Thyroid gland (tissue), 4 donors: ENCODE results near the gene CD1B. TPM values are rescaled to one million over a fixed set of nuclear protein-coding genes. Genes with fewer than 3 reads are reported as not detected.
"Not testable (repeated sequence)": the region's sequence is repeated elsewhere in the genome, so short reads cannot be mapped to it uniquely, and the experiment has no call there.

Experiments
- DNase-seq, 2 donors: peaks; one replicate each; pipeline ENCODE4 v3.0.0-alpha.2; 2019
- H3K27ac ChIP-seq, 3 donors: fragments of 200-600 bp; sonication (generic); 1 replicate in 2 of 3; 2 replicates in 1 of 3; pipeline ENCODE4 v1.5.1; 2016 to 2019; ENCODE audit warnings: mild to moderate bottlenecking in 1 of 3, moderate library complexity in 1 of 3
- H3K27me3 ChIP-seq: fragments of 200-600 bp; sonication (generic); one replicate; pipeline ENCODE4 v1.5.1; 2019
- H3K36me3 ChIP-seq, 2 donors: fragments of 200-600 bp; sonication (generic); one replicate each; pipeline ENCODE4 v1.5.1; 2016 to 2019
- H3K4me1 ChIP-seq, 2 donors: fragments of 200-600 bp; sonication (generic); one replicate each; pipeline ENCODE4 v1.5.1; 2017 to 2019
- H3K4me3 ChIP-seq, 3 donors: fragments of 200-600 bp; sonication (generic); replicated peaks in 1 of 3; 1 replicate in 2 of 3; 2 replicates in 1 of 3; pipeline ENCODE4 v1.5.1; 2016; ENCODE audit warnings: mild to moderate bottlenecking in 1 of 3
- H3K9me3 ChIP-seq: fragments of 200-600 bp; sonication (generic); one replicate; pipeline ENCODE4 v1.5.1; 2017
- CTCF ChIP-seq, 6 experiments: fragments of 200-600 bp in 3 of 6; fragments of 450-650 bp in 3 of 6; sonication (generic) in 3 of 6; IDR thresholded peaks; one replicate each; pipeline ENCODE4 v1.5.1; 2016 to 2019; ENCODE audit warnings: antibody characterized with exemption in 6 of 6, mild to moderate bottlenecking in 2 of 6, inconsistent platforms in 1 of 6, moderate library complexity in 1 of 6
- POLR2A ChIP-seq, 2 donors: fragments of 450-650 bp; IDR thresholded peaks; one replicate each; pipeline ENCODE4 v1.6.1; 2017; ENCODE audit warnings: antibody characterized with exemption in 2 of 2, mild to moderate bottlenecking in 2 of 2, moderate library complexity in 1 of 2
- WGBS, 2 donors: methylation state at CpG; one replicate each; pipeline ENCODE4 v1.1.5; 2017; 5-methylcytosine and 5-hydroxymethylcytosine counted together
- intact Hi-C: fragments of 100-400 bp; cut with DNase I; formaldehyde crosslinking; loops from one replicate; pipeline ENCODE4 v1.15.1; 2023
- total RNA-seq, 4 donors: library from RNA; depleted of rRNA; stranded (reverse); fragments of >200 nt; gene quantifications; one replicate each; pipeline ENCODE4 v1.2.3, GENCODE V29; 2016

CD1B gene
- under 1 TPM in 1 of 4 donors, not detected in 3; 0.22 TPM for total RNA-seq

GRCh38 chr1:158331481-158332150 lies at the start of gene CD1B:
CD1B (minus strand) TSS chr1:158331531; CDS start chr1:158331423, 108 bp downstream.
- no peak within 1 kb of the TSS for H3K27ac ChIP-seq
- no peaks in the 10 kb centered on the region for H3K36me3 ChIP-seq
- DNase-seq, result no peak
- intact Hi-C loops, result no loop called here
- WGBS, 2 donors, result 90 to 95% methylated on average over 2 of the region's 2 CpGs
- H3K4me1 ChIP-seq, result no peaks in the 10 kb centered on the region
- H3K4me3 ChIP-seq, result no peak within 1 kb of the TSS
- H3K9me3 ChIP-seq, result no peaks in the 10 kb centered on the region
- TF ChIP-seq POLR2A (IDR thresholded peaks at IDR 0.05), result no peak
- TF ChIP-seq CTCF (IDR thresholded peaks at IDR 0.05), result no peak
- no peaks in the 10 kb centered on the region for H3K27me3 ChIP-seq

GRCh38 chr1:158374860-158375259 lies 43.5 kb upstream of the CD1B start:
- Histone ChIP-seq H3K36me3 (no peaks in the 10 kb centered on the region), H3K4me1 (no peaks in the 10 kb centered on the region), H3K4me3 (no peak overlapping the region), H3K27ac (no peak overlapping the region), H3K9me3 (no peaks in the 10 kb centered on the region), H3K27me3 (no peaks in the 10 kb centered on the region)
- TF ChIP-seq CTCF (IDR thresholded peaks at IDR 0.05), result no peak
- no peak for TF ChIP-seq POLR2A (IDR thresholded peaks at IDR 0.05)
- WGBS, 2 donors, result 72 to 84% methylated on average over 1 of the region's 1 CpG
- intact Hi-C loops, result no loop called here
- no peak for DNase-seq

DNA sequence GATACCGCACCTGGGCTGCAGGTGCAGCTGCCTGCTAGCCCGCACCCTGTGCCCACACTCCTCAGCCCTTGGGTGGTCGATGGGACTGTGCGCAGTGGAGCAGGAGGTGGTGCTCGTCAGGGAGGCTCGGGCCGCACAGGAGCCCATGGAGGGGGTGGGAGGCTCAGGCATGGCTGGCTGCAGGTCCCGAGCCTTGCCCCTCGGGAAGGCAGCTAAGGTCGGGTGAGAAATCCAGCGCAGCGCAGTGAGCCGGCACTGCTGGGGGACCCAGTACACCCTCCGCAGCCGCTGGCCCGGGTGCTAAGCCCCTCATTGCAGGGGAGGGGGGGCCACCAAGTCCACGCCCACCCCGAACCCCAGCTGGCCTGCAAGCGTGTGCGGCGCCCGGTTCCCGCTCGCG lies 42.8 kb upstream of the CD1B start:
- H3K27me3 ChIP-seq, H3K36me3 ChIP-seq, H3K27ac ChIP-seq, H3K4me3 ChIP-seq, H3K9me3 ChIP-seq, DNase-seq, intact Hi-C loops, H3K4me1 ChIP-seq: not testable (repeated sequence)
- 91 to 98% methylated on average over 12 to 13 of the region's 25 CpGs for WGBS, 2 donors

GRCh38 chr1:158371188-158371953 lies 40.0 kb upstream of the CD1B start:
- intact Hi-C loops, result no loop called here
- Histone ChIP-seq H3K36me3 (no peaks in the 10 kb centered on the region), H3K4me3 (no peak overlapping the region), H3K27ac (no peak overlapping the region), H3K27me3 (no peaks in the 10 kb centered on the region), H3K4me1 (no peaks in the 10 kb centered on the region), H3K9me3 (no peaks in the 10 kb centered on the region)
- WGBS, 2 donors, result 76 to 79% methylated on average over 6 of the region's 6 CpGs
- DNase-seq, result no peak
- TF ChIP-seq POLR2A (IDR thresholded peaks at IDR 0.05) (no peak), CTCF (IDR thresholded peaks at IDR 0.05) (no peak)

DNA sequence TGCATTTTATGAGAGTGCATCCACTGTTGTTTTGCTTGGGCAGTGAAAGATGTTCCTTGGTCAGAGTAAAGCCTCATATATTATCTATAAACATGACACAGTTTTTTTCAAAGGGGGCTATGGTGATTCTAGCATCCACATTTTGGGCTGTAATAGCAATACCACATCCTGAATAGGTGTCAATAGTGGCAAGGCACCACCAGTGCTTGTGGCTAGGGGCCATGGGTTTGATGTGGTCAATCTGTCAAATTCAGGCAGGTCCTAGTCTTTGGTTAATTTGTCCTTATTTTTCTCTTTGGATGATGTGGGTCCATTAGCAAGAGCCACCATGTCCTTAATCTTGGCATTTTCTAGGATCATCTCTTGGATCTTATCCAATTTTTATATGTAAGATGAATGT lies 35.5 kb upstream of the CD1B start:
- intact Hi-C loops, result no loop called here
- Histone ChIP-seq H3K36me3 (no peaks in the 10 kb centered on the region), H3K9me3 (no peaks in the 10 kb centered on the region), H3K27ac (no peak overlapping the region), H3K27me3 (no peaks in the 10 kb centered on the region), H3K4me1 (no peaks in the 10 kb centered on the region), H3K4me3 (no peak overlapping the region)
- no peak for TF ChIP-seq CTCF (IDR thresholded peaks at IDR 0.05)
- TF ChIP-seq POLR2A (IDR thresholded peaks at IDR 0.05), result no peak
- DNase-seq, result no peak
